NCI-H446 treated with DMSO at 0.1 percent for 48 hours (cell line): ENCODE measurements around the gene AXIN1.
"Not testable (repeated sequence)": the region's sequence is repeated elsewhere in the genome, so short reads cannot be mapped to it uniquely, and the experiment has no call there.

ENCODE experiments used
- DNase-seq: peaks from one replicate; lab custom pipeline; 2025; lab: John Stamatoyannopoulos, UW

AXIN1 gene

GRCh38 chr16:381012-381788 lies 28.7 kb upstream of the AXIN1 start:
- DNase-seq, result no peak

- DNase-seq, result no peak
Measured at GRCh38 chr16:380762-381011, 28.2 kb upstream of the AXIN1 start.

- no peak for DNase-seq
Measured at GRCh38 chr16:379961-380761, 27.6 kb upstream of the AXIN1 start.

GRCh38 chr16:379183-379960 lies 26.8 kb upstream of the AXIN1 start:
- DNase-seq, result no peak

- no peak for DNase-seq
Measured at GRCh38 chr16:378821-379182, 26.3 kb upstream of the AXIN1 start.

GRCh38 chr16:378113-378820 lies 25.7 kb upstream of the AXIN1 start:
- DNase-seq, result not testable (repeated sequence)

- no peak for DNase-seq
Measured at GRCh38 chr16:377419-377951, 25.0 kb upstream of the AXIN1 start.

GRCh38 chr16:376817-377418 lies 24.4 kb upstream of the AXIN1 start:
- DNase-seq, result no peak

GRCh38 chr16:375927-376816 lies 23.6 kb upstream of the AXIN1 start:
- DNase-seq, result no peak

- DNase-seq, result no peak
Measured at GRCh38 chr16:375212-375611, 22.7 kb upstream of the AXIN1 start.

- DNase-seq, result no peak
Measured at GRCh38 chr16:374616-374926, 22.0 kb upstream of the AXIN1 start.

- no peak for DNase-seq
Measured at GRCh38 chr16:373848-374615, 21.5 kb upstream of the AXIN1 start.

- DNase-seq, result no peak
Measured at GRCh38 chr16:373020-373598, 20.6 kb upstream of the AXIN1 start.

GRCh38 chr16:372302-372983 lies 19.9 kb upstream of the AXIN1 start:
- DNase-seq, result no peak

- no peak for DNase-seq
Measured at GRCh38 chr16:371515-372301, 19.2 kb upstream of the AXIN1 start.

GRCh38 chr16:370979-371514 lies 18.5 kb upstream of the AXIN1 start:
- no peak for DNase-seq

- DNase-seq, result peak; percentile 77
Measured at GRCh38 chr16:370443-370842, 17.9 kb upstream of the AXIN1 start, which contains the start of gene MRPL28. MRPL28 (minus strand) TSS chr16:370538; CDS start chr16:370218, 320 bp downstream.
